ENCODE results near the gene PLXNB3.

GRCh38 chrX:153792368-153792767 lies 28.3 kb downstream of the PLXNB3 start:
- TF ChIP-seq CTCF (conservative IDR thresholded peaks at IDR 0.05) (no peak), EZH2 (IDR thresholded peaks at IDR 0.05; ENCODE audit: low read depth) (no peak)
